ENCODE results near the gene TSPAN2.

GRCh38 chr1:115056395-115056798 lies 32.9 kb downstream of the TSPAN2 start:
- no peak for TF ChIP-seq POLR2A (IDR thresholded peaks at IDR 0.05)
- TF ChIP-seq, protein P1, sequence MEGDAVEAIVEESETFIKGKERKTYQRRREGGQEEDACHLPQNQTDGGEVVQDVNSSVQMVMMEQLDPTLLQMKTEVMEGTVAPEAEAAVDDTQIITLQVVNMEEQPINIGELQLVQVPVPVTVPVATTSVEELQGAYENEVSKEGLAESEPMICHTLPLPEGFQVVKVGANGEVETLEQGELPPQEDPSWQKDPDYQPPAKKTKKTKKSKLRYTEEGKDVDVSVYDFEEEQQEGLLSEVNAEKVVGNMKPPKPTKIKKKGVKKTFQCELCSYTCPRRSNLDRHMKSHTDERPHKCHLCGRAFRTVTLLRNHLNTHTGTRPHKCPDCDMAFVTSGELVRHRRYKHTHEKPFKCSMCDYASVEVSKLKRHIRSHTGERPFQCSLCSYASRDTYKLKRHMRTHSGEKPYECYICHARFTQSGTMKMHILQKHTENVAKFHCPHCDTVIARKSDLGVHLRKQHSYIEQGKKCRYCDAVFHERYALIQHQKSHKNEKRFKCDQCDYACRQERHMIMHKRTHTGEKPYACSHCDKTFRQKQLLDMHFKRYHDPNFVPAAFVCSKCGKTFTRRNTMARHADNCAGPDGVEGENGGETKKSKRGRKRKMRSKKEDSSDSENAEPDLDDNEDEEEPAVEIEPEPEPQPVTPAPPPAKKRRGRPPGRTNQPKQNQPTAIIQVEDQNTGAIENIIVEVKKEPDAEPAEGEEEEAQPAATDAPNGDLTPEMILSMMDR (IDR thresholded peaks at IDR 0.05), result no peak
